HG02763 (cell line): ENCODE measurements around the gene PAX8.
"Not testable (repeated sequence)": the region's sequence is repeated elsewhere in the genome, so short reads cannot be mapped to it uniquely, and the experiment has no call there.

Experiments
- ATAC-seq: cut with Tn5 transposase; IDR thresholded peaks from one replicate; pipeline ENCODE4 v1.9.1; 2021; ENCODE audit warnings: mild to moderate bottlenecking, moderate library complexity; ENCODE audit not compliant: unreplicated experiment

Gene PAX8

DNA sequence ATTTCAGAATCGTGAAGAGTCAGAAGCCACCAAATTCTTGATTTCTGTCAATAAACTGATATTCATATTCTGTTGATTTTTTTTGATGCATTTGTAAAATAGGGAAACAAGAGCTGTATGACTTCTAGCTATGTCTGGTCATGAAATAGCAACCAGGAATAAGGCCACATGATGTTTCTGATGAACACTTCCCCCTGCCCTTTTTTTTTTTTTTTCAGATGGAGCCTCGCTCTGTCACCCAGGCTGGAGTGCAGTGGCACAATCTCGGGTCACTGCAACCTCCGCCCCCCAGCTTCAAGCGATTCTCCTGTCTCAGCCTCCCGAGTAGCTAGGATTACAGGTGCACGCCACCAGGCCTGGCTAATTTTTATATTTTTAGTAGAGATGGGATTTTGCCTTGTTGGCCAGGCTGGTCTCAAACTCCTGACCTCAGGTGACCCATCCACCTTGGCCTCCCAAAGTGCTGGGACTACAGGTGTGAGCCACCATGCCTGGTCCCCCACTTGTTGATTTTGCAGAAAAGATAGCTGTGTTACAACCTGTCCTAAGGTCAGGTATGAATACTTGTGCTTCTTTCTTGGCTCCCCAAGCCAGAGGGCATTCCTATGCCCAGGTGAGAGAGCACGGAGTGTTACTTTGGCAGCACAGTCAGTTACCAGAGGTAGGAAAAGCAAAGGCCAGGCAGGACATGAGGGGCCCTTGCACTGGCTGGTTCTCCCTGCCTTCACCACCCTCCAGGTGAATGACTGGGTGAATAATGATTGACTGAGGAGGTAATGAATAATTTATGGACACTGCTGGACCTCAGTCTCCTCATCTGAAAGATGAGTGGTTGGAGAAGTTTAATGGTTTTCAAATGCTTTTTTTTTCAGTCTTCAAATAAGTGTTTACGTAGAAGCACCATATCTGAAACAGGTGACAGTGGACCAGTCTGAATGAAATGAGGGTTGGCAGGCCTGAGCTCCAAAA lies 39.6 kb downstream of the PAX8 start:
- ATAC-seq, result no peak

DNA sequence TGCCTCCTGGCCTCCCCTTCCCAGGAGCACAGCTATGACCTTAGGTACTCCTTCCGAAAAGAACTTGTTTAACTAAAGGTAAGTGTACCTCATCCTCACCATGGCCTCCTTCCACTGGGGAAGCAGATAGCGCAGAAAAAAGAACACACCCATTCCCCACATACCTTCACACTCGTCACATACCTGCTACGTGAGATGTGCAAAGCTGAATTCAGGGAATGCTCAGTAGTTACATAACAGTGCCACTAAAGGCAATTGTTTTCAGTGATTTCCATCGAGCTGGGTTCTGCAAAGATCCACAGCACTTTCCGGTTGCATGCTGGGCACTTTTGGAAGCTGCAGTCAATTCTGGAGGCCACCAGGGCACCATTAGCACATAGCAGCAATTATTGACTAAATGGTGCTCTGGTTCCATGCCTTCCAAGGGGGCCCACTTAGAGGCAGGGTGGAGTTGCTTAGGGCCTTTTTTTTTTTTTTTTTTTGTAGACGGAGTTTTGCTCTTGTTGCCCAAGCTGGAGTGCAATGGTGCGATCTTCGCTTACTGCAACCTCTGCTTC lies 41.0 kb downstream of the PAX8 start:
- ATAC-seq, result no peak

- ATAC-seq, result no peak
These were observed 42.2 kb downstream of the PAX8 start for GRCh38 chr2:113236367-113237159.

- ATAC-seq, result not testable (repeated sequence)
These were observed 43.1 kb downstream of the PAX8 start for GRCh38 chr2:113235347-113236226.

DNA sequence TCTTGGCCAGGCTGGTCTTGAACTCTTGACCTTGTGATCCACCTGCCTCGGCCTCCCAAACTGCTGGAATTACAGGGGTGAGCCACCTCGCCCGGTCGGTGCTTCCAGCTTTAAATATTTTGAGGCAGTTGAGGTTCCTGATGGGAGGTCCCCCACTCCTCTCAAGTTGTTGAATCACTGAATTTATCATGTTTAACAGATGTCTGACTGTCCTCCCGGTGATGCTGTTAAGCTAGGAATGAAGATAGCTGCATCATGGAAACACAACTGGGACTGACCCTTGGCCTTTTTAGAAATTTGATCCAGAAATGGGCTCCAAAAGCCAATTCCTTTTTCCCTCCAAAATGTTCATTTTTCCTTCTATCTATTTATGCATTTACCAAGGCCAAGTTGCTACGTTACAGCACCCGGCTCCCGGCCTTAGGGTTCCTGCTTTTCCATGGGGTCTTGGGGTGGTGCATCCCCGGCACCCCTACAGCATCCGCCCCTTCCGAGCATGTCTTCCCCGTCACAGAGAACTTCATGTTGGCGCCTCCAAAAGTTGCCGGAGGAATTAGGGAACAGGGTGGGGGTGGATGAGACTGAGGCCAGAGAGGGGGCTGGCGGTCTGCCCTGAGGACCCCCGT lies 43.9 kb downstream of the PAX8 start:
- ATAC-seq, result no peak

- ATAC-seq, result no peak
These were observed 44.8 kb downstream of the PAX8 start for GRCh38 chr2:113233593-113234550.

DNA sequence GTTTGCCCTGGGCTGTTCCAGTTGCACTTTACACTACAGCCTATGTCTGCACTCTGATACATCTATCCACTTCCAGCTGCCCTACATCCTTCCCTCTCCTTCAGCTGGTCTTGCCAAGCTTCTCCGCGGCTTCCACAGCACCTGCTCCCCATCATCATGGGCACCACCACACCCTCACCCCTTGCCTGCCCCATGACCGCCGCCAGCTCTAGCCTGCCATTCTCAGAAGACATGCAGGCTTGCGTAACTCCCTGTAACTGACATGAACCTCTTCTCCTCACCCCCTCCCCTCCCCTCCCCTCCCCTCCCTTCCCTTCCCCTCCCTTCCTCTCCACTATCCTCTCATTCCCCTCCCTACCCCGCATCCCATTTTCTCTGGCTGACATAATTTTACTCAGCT lies 46.0 kb downstream of the PAX8 start:
- ATAC-seq, result no peak

GRCh38 chr2:113232123-113232522 lies 46.6 kb downstream of the PAX8 start:
- ATAC-seq, result no peak

DNA sequence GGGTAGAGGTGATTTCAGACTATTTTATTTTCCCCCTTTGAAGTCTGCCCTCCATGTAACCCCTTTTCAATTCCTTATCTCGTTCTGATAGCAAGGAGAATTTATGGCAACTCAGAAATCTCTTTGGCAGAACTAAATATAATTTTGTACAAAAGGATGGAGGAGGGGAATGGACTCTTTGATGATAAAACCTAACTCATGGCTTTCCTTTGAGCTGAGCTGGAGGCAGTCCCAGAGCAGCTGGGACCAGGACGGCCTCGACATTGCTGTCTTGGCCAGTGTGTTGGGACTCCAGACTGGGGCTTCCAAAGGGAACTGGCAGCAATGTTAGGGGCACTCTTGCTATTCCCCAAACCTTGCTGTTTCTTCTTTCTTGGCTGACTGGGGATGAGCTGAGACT lies 47.7 kb downstream of the PAX8 start:
- no peak for ATAC-seq

DNA sequence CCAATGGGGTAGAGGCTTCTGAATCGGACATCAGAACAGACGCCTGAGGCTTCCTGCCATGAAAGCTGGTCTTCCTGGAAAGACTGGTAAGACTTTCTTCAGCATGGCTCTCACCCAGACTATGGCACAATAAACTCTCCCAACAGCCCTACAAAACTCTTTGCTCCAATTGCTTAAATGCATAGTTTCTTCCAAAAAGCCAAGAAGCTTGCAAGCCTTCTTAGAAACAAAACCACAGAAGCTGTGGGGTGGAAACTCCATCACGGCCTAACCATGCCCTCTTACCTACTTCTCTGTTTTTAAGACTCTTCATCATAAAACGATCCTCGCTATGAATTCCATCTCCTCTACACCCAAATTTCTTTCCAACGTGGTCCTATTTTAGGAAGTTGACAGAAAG lies 48.2 kb downstream of the PAX8 start:
- no peak for ATAC-seq

DNA sequence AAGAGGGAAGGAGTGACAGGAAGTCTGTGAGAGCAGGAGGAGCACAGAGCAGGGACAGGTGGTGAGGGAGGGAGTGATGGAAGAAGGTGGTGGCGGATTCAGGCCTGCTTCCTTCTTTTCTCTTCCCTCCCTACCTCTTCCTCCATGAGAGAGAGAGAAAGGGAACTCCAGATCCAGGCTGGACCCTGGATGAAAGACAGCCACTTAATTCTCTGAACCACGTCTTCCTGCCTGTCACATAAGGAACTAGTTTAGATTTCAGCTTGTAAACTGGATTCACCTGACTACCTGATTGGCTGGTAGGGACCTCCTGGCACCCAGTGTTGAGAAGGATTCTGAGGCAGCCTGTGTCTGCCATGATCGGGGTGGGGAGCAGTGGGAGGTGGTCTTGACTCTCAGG lies 48.9 kb downstream of the PAX8 start:
- ATAC-seq, result no peak

DNA sequence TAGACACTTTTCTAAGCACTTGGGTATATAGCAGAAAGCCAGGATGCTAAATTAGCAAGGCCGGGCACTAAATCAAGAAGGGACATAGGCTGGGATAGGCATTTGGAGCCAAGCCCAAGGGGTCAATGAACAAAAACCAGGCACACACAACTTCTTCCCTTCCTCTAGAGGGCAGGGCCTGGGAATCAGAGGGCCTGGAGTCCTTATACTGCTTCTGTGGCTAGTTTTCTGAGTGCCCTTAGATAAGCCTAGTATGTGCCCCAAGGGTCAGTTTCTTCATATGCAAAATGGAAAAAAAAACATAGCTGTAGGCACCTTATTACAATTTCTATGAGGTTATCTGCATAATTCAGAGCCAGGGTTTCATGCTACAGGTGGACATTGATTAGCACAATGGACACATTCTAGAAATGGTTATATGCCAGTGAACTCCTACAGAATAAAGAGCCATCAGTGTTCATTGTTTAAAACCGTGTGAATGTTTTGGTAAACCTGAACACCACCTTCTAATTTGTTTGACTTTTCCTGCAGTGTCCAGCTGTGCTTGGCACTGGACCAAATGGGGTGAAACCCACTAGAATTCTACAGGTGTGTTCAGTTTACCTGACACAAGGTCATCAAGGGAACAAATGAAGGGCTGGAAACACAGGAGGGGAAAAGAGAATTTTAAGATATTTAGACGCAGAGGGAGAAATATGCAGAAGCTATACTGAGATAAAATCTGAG lies 49.6 kb downstream of the PAX8 start:
- no peak for ATAC-seq

GRCh38 chr2:113228351-113228750 lies 50.4 kb downstream of the PAX8 start:
- no peak for ATAC-seq

GRCh38 chr2:113227698-113228097 lies 51.0 kb downstream of the PAX8 start:
- ATAC-seq, result no peak

DNA sequence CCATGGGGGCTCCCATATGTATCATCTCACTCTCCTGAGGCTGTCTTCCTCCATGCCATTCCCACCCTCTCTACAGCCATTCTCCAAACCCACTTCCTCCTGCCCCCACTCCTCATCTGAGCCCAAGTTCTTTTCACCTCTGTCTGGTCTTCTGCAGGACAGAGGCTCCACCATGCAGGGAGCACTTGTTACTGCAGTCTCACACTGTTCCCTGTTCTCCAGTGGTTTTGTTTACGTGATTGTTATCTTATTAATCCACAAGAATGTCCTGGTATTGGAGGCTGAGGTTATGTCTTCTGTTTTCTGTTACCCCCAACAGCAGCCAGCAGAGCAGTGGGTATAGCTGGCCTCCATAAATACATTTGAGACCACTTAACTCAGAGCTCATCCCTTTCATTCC lies 51.4 kb downstream of the PAX8 start:
- ATAC-seq, result no peak

GRCh38 chr2:113226462-113226861 lies 52.3 kb downstream of the PAX8 start:
- ATAC-seq, result no peak

- ATAC-seq, result no peak
These were observed 53.2 kb downstream of the PAX8 start for GRCh38 chr2:113225263-113226259.
